GM23248 (cell line): ENCODE measurements around the gene LSM14A. TPM values are rescaled to one million over a fixed set of nuclear protein-coding genes. Genes with fewer than 3 reads are reported as not detected.

ENCODE experiments used
- DNase-seq: peaks from one replicate; pipeline ENCODE4 v3.0.0-alpha.2; 2015
- H2AFZ ChIP-seq: fragments of 200-600 bp; sonication (generic); 2 replicates; pipeline ENCODE4 v1.6.1; 2016; ENCODE audit warnings: antibody characterized with exemption
- H3F3A ChIP-seq: fragments of 200-600 bp; sonication (generic); 2 replicates; pipeline ENCODE4 v1.6.1; 2016; ENCODE audit warnings: mild to moderate bottlenecking, antibody characterized with exemption, mixed run types; ENCODE audit not compliant: insufficient read depth
- H3K27ac ChIP-seq: fragments of 200-600 bp; sonication (generic); 2 replicates; pipeline ENCODE4 v1.5.1; 2016; ENCODE audit warnings: mild to moderate bottlenecking
- H3K27me3 ChIP-seq: fragments of 200-600 bp; sonication (generic); replicated peaks from 2 replicates; pipeline ENCODE4 v1.6.1; 2016; ENCODE audit warnings: mild to moderate bottlenecking; ENCODE audit not compliant: insufficient read depth
- H3K36me3 ChIP-seq: fragments of 200-600 bp; sonication (generic); 2 replicates; pipeline ENCODE4 v1.6.1; 2016; ENCODE audit warnings: low read depth, mild to moderate bottlenecking
- H3K4me1 ChIP-seq: fragments of 200-600 bp; sonication (generic); 2 replicates; pipeline ENCODE4 v1.6.1; 2016; ENCODE audit warnings: mild to moderate bottlenecking; ENCODE audit not compliant: insufficient read depth
- H3K4me2 ChIP-seq: fragments of 200-600 bp; sonication (generic); one replicate; pipeline ENCODE4 v1.6.1; 2016; ENCODE audit warnings: mild to moderate bottlenecking; ENCODE audit not compliant: unreplicated experiment
- H3K4me3 ChIP-seq: fragments of 200-600 bp; sonication (generic); 2 replicates; pipeline ENCODE4 v1.5.1; 2016; ENCODE audit warnings: mild to moderate bottlenecking
- H3K79me2 ChIP-seq: fragments of 200-600 bp; sonication (generic); 2 replicates; pipeline ENCODE4 v1.6.1; 2016; ENCODE audit warnings: mild to moderate bottlenecking; ENCODE audit not compliant: insufficient read depth
- H3K9ac ChIP-seq: fragments of 200-600 bp; sonication (generic); 2 replicates; pipeline ENCODE4 v1.6.1; 2016; ENCODE audit warnings: mild to moderate bottlenecking
- H3K9me2 ChIP-seq: fragments of 200-600 bp; sonication (generic); 2 replicates; pipeline ENCODE4 v1.6.1; 2016; ENCODE audit warnings: mixed run types, mild to moderate bottlenecking, moderate library complexity; ENCODE audit not compliant: insufficient read depth
- H3K9me3 ChIP-seq: fragments of 200-600 bp; sonication (generic); one replicate; pipeline ENCODE4 v1.6.1; 2017; ENCODE audit warnings: low read depth
- H4K20me1 ChIP-seq: fragments of 200-600 bp; sonication (generic); 2 replicates; pipeline ENCODE4 v1.6.0; 2016; ENCODE audit not compliant: insufficient read depth
- EZH2 ChIP-seq: fragments of 200-600 bp; sonication (generic); IDR thresholded peaks from 2 replicates; pipeline ENCODE4 v1.6.1; 2018; ENCODE audit warnings: antibody characterized with exemption, mild to moderate bottlenecking; ENCODE audit not compliant: insufficient read depth, poor library complexity, severe bottlenecking
- EZH2phosphoT487 ChIP-seq: fragments of 200-600 bp; sonication (generic); IDR thresholded peaks from 2 replicates; pipeline ENCODE4 v1.6.1; 2018; ENCODE audit warnings: antibody characterized with exemption, moderate library complexity, mild to moderate bottlenecking, low read depth; ENCODE audit not compliant: insufficient read depth
- WGBS, 2 experiments: methylation state at CpG; one replicate each; pipeline ENCODE4 v1.1.6; 2015 to 2017; ENCODE audit warnings: low lambda C conversion rate in 2 of 2, low coverage in 1 of 2; ENCODE audit errors: missing lambda C conversion rate in 2 of 2; 5-methylcytosine and 5-hydroxymethylcytosine counted together
- in situ Hi-C: fragments of 300-500 bp; cut with MboI; formaldehyde crosslinking; loops from 2 replicates; pipeline ENCODE4 v1.15.0; 2020
- polyA plus RNA-seq: library from polyadenylated mRNA; unstranded; fragments of >200 nt; fragmentation: Nextera tagmentation; extraction: Ambion mirVana; gene quantifications from 2 replicates; pipeline ENCODE4 v1.2.1, GENCODE V29; 2016
- total RNA-seq: library from RNA; depleted of rRNA; stranded (reverse); fragments of >200 nt; shearing (Covaris generic); gene quantifications from 2 replicates; pipeline ENCODE4 v1.2.3, GENCODE V29; 2014

The LSM14A gene
- total and polyA plus RNA-seq, 2 experiments from 2014 or later = 66.1 to 71.7 TPM

GRCh38 chr19:34189199-34189916 lies 17.1 kb downstream of the LSM14A start:
- H3K9ac ChIP-seq = no peak overlapping the region
- no peaks in the 10 kb centered on the region for H3K9me3 ChIP-seq
- peaks cover 54% of the 10 kb centered on the region for H4K20me1 ChIP-seq
- no peak for DNase-seq
- peaks cover 100% of the 10 kb centered on the region for H3K79me2 ChIP-seq
- peaks cover 26% of the 10 kb centered on the region for H3F3A ChIP-seq
- no peak overlapping the region for H3K4me2 ChIP-seq
- TF ChIP-seq EZH2phosphoT487 (no peak), EZH2 (no peak)
- no peaks in the 10 kb centered on the region for H3K9me2 ChIP-seq
- H2AFZ ChIP-seq = no peak overlapping the region
- in situ Hi-C loops = no loop called here
- peaks cover 30% of the 10 kb centered on the region for H3K4me1 ChIP-seq
- H3K27me3 ChIP-seq = no peaks in the 10 kb centered on the region
- no peak overlapping the region for H3K27ac ChIP-seq
- WGBS, 2 experiments = 79 to 86% methylated on average over 2 of the region's 2 CpGs
- H3K4me3 ChIP-seq = no peak overlapping the region
- H3K36me3 ChIP-seq = peaks cover 2% of the 10 kb centered on the region; the same call in 1 of the 2 replicates

GRCh38 chr19:34189917-34190425 lies 17.7 kb downstream of the LSM14A start:
- peaks cover 9% of the 10 kb centered on the region; the same call in 1 of the 2 replicates for H3K36me3 ChIP-seq
- no peaks in the 10 kb centered on the region for H3K9me2 ChIP-seq
- no peaks in the 10 kb centered on the region for H3K9me3 ChIP-seq
- peaks cover 20% of the 10 kb centered on the region for H3F3A ChIP-seq
- H3K4me1 ChIP-seq = peaks cover 24% of the 10 kb centered on the region
- H3K27ac ChIP-seq = no peak overlapping the region
- peaks cover 48% of the 10 kb centered on the region for H4K20me1 ChIP-seq
- no peaks in the 10 kb centered on the region for H3K27me3 ChIP-seq
- no peak for DNase-seq
- H3K79me2 ChIP-seq = peaks cover 100% of the 10 kb centered on the region
- H2AFZ ChIP-seq = no peak overlapping the region
- H3K4me2 ChIP-seq = no peak overlapping the region
- in situ Hi-C loops = no loop called here
- no peak for TF ChIP-seq EZH2phosphoT487
- TF ChIP-seq EZH2 = no peak
- no peak overlapping the region for H3K9ac ChIP-seq
- 20 to 31% methylated on average over 1 of the region's 1 CpG for WGBS, 2 experiments
- H3K4me3 ChIP-seq = no peak overlapping the region

DNA sequence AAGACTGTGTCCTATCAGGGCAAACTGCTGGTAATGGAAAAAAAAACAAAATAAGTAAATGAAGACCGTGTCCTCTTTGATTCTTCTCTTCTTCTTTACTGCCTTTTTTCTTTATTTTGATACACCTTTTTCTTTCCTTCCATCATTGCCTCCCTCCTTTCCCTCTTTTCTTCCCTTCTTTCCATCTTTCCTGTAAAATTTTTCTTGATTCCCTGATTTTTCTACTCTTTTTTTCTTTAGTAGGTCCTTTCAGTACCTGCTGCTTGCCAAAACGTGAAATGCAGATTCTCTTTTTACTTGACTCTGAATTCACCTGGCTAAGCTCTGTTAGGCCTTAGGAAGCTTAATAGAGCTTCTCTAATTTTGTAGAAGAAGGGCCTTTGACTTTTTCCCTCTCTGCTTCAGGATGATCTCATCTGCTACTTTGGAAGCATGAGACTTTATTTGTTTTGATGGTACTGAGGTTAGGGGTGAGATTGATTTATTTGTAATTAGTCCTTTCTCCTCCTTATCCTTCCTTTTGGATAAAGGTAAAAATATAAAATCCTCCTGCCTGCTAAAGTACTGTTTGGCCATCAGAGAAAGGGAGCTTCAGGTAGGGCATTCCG lies 19.2 kb downstream of the LSM14A start:
- WGBS, 2 experiments = 50 to 58% methylated on average over 3 of the region's 3 CpGs
- H3K36me3 ChIP-seq = peaks cover 18% of the 10 kb centered on the region
- H3K4me3 ChIP-seq = no peak overlapping the region
- peaks cover 33% of the 10 kb centered on the region; the same call in 1 of the 2 replicates for H4K20me1 ChIP-seq
- no peak overlapping the region for H3K27ac ChIP-seq
- H2AFZ ChIP-seq = no peak overlapping the region
- no peak for DNase-seq
- TF ChIP-seq EZH2phosphoT487 (no peak), EZH2 (no peak)
- H3K27me3 ChIP-seq = no peaks in the 10 kb centered on the region
- H3F3A ChIP-seq = peaks cover 5% of the 10 kb centered on the region; the same call in 1 of the 2 replicates
- H3K9ac ChIP-seq = no peak overlapping the region
- in situ Hi-C loops = no loop called here
- H3K79me2 ChIP-seq = peaks cover 100% of the 10 kb centered on the region
- H3K4me2 ChIP-seq = no peak overlapping the region
- H3K9me2 ChIP-seq = no peaks in the 10 kb centered on the region
- no peaks in the 10 kb centered on the region for H3K9me3 ChIP-seq
- peaks cover 9% of the 10 kb centered on the region for H3K4me1 ChIP-seq

GRCh38 chr19:34193439-34193838 lies 21.1 kb downstream of the LSM14A start:
- Histone ChIP-seq H3K27ac (no peak overlapping the region), H2AFZ (no peak overlapping the region), H3K9me2 (no peaks in the 10 kb centered on the region), H3K4me1 (peaks cover 7% of the 10 kb centered on the region), H3F3A (no peaks in the 10 kb centered on the region), H3K9ac (no peak overlapping the region), H3K36me3 (peaks cover 35% of the 10 kb centered on the region), H3K79me2 (peaks cover 98% of the 10 kb centered on the region), H3K4me2 (no peak overlapping the region), H3K4me3 (no peak overlapping the region), H3K27me3 (no peaks in the 10 kb centered on the region), H4K20me1 (peaks cover 33% of the 10 kb centered on the region; the same call in 1 of the 2 replicates), H3K9me3 (no peaks in the 10 kb centered on the region)
- 58 to 81% methylated on average over 2 of the region's 2 CpGs for WGBS, 2 experiments
- TF ChIP-seq EZH2 (no peak), EZH2phosphoT487 (no peak)
- in situ Hi-C loops = no loop called here
- DNase-seq = no peak
